ENCODE data around the gene NAALADL1.

DNA sequence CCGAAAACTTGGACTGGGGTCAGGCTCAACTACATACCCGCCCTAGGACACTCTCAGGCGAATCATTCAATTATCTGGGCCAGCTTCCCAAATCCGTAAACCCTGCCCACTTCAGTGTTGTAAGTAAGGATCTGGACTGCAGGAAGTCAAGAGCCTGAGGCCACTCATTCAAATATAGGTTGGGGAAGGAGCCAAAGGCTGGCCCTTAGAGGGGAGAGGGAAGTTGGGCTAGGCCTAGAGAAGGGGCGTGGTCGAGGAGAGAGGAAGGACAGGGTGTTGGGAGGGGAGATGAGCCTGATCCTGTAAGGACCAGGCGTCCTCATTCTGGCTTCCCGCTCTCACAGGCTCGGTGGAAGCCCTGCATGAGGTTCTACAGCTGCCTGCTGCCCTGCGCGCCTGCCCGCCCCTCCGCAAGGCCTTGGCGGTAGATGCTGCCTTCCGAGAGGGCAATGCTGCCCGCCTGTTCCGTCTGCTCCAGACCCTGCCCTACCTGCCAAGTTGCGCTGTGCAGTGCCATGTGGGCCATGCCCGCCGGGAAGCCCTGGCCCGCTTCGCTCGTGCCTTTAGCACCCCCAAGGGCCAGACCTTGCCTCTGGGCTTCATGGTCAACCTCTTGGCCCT, 14.4 kb downstream of the NAALADL1 start:
- TF ChIP-seq POLR2A (IDR thresholded peaks at IDR 0.05; ENCODE audit: low read depth, low read length) (no peak), TAF1 (IDR thresholded peaks at IDR 0.05; ENCODE audit: borderline replicate concordance, low read depth, low read length) (no peak)
